Activated naive CD8-positive, alpha-beta T cell treated with anti-CD3 and anti-CD28 coated beads, Interleukin-2, amount 50 U/mL, for 24 hours (primary cell): ENCODE measurements around the gene STEAP1.
A peak's percentile ranks its signal among the peaks of the same experiment; 100 is the strongest.
"Not testable (repeated sequence)": the region's sequence is repeated elsewhere in the genome, so short reads cannot be mapped to it uniquely, and the experiment has no call there.

ENCODE experiments used
- ATAC-seq: fragments of 150-1000 bp; cut with Tn5 transposase; one replicate; pipeline ENCODE4 v1.10.0; 2021
- DNase-seq: peaks from one replicate; pipeline ENCODE4 v3.0.0; 2021
- H3K27ac Mint-ChIP-seq: one replicate; pipeline ENCODE4 v1.8.0; 2021; ENCODE audit warnings: mild to moderate bottlenecking, mixed read lengths
- H3K27me3 Mint-ChIP-seq: one replicate; pipeline ENCODE4 v1.8.0; 2021; ENCODE audit warnings: mixed read lengths
- H3K36me3 Mint-ChIP-seq: one replicate; pipeline ENCODE4 v1.8.0; 2021; ENCODE audit warnings: low read depth, mixed read lengths
- H3K4me1 Mint-ChIP-seq: one replicate; pipeline ENCODE4 v1.8.0; 2021; ENCODE audit warnings: mixed read lengths
- H3K4me3 Mint-ChIP-seq: one replicate; pipeline ENCODE4 v1.8.0; 2021; ENCODE audit warnings: mild to moderate bottlenecking, moderate library complexity, mixed read lengths
- H3K9me3 Mint-ChIP-seq: one replicate; pipeline ENCODE4 v1.8.0; 2021; ENCODE audit warnings: mixed read lengths

STEAP1 gene

DNA sequence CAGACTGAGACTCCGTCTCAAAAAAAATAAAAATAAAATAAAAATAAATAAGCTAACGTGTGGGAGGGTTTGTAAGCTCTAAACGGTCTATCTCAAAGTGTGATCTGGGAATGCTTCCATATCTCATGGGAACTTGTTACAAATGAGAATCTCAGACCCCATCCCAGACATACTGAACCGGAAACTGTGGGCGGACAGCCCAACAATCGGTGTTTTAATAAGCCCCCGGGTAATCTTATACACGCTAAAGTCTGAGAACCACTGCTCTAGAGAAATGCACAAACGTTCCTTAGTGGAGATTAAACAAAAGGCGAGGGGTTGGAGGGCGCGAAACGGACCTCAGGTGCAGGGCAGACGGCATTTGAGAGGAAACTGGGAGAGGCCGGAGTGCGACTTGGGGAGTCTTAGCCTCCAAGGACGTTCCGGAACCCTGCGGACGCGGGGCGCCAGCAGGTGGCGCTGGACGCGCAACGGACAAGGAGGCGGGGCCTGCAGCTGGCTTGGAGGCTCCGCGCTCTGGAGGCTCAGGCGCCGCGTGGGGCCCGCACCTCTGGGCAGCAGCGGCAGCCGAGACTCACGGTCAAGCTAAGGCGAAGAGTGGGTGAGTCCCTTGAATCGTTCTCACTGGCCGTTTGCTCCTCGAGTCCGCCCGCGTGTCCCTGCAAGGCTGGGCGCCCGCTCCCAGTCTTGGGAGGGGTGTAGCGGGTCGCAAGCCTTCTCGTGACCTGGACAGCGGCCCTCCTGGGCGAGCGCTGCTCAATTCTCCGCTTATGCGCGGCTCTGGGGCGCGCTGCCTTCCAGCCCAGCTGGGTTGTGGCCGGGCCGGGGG, at the start of gene STEAP1:
Gene STEAP1, plus strand, starts transcription at position 527 of the 829 bp plus-strand sequence. CDS start 5,320 bp downstream, outside the sequence.
- not testable (repeated sequence) for H3K9me3 Mint-ChIP-seq, H3K27ac Mint-ChIP-seq
- ATAC-seq: peak; percentile 98

DNA sequence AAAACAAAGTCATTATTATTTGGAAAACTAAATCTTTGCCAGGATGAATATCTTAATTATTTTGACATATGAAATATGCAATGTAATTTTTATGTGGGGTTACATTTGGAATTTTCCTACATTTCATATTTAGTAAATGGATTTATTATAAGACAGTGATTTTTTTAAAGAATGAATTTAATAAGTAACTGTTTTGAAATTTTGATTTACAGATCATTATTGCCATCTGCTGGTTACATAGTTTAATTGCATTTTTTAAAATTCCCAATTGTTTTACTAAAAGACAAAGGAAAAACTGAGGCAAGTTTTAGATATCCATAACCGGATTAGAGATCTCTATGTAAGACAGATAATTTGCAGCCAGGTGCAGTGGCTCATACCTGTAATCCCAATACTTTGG, 39.3 kb upstream of the STEAP1 start:
- not testable (repeated sequence) for H3K36me3 Mint-ChIP-seq, H3K27ac Mint-ChIP-seq, H3K9me3 Mint-ChIP-seq, DNase-seq, ATAC-seq, H3K4me3 Mint-ChIP-seq
- H3K4me1 Mint-ChIP-seq: peaks cover 11% of the 10 kb centered on the region
- H3K27me3 Mint-ChIP-seq: peaks cover 21% of the 10 kb centered on the region

More for the DNA sequence above, at the start of gene STEAP1:
- not testable (repeated sequence) for H3K36me3 Mint-ChIP-seq, H3K4me1 Mint-ChIP-seq
- DNase-seq: peak; percentile 92
- Mint-ChIP-seq H3K27me3 (peaks cover 20% of the 10 kb centered on the region), H3K4me3 (peak within 1 kb of the TSS; percentile 57)

DNA sequence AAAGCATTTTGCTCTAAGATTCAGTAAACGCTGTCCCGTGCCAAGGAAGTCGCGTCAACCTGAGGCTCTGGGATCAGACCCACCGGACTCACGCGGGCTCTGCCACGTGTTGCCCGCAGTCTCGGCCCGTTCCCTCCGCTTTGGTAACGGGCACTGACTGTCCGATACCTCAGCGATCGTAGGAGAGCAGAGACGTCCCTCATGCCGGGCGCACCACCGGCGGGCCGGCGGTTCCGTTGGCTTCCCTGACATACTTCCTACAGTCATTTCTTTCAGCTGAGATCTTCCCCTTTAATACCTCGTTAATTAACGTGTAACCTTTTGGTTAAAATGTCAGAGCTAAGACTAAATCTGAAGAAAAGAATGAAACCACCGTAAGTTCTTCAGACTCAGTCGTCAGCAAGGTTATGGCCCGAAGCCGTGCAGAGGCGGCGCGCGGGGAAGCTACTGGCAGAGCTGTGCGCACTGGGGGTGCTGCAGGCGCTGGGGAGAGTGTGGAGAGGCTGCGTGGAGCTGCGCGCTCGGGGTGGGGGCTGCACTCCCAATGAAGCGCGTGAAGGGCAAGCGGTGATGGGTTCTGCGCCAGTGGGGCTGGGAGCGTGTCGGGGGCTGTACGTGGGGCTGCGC, 35.6 kb upstream of the STEAP1 start:
- not testable (repeated sequence) for H3K27ac Mint-ChIP-seq, H3K9me3 Mint-ChIP-seq, H3K36me3 Mint-ChIP-seq
- peak overlapping the region; percentile 62 for H3K4me3 Mint-ChIP-seq
- ATAC-seq: peak; percentile 69
- H3K4me1 Mint-ChIP-seq: peaks cover 15% of the 10 kb centered on the region
- DNase-seq: peak; percentile 6
- peaks cover 27% of the 10 kb centered on the region for H3K27me3 Mint-ChIP-seq

DNA sequence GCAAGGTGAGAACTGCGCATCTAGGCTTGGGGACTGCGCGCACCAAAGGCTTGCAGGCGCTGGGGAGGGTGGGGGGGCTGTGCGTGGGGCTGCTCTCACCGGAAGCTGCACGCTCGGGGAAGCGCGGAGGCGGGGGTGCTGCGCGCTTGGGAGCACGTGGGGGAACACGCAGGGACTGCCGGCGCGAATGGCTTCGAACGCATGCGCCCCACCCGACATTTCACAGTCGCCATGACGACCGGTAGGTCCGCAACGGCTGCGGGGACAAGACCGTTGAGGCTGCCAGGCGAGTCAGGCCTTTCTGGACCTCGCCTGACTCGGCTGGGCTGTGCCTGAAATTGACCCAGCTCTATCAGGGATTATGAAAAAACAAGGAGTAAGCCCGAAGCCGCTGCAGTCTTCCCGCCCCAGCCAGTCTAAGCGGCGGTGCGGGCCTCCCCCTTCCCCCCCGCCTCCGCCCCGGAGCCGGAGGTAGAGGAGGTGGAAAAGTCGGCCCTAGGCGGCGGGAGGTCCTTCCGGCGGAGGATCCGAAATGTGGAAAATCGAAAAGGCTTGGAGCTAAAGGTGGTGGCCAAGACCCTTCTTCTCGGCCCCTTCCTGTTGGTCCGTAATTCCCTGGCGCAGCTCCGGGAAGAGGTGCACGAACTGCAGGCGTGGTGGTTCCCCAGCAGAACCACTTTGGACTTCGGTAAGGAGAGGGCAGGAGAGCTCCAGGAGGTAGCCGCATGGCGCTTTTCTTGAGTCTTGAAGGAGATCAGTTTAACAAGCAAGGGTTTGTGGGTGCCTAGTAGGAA, 34.9 kb upstream of the STEAP1 start:
- ATAC-seq (peak; percentile 43), DNase-seq (peak; percentile 35)

DNA sequence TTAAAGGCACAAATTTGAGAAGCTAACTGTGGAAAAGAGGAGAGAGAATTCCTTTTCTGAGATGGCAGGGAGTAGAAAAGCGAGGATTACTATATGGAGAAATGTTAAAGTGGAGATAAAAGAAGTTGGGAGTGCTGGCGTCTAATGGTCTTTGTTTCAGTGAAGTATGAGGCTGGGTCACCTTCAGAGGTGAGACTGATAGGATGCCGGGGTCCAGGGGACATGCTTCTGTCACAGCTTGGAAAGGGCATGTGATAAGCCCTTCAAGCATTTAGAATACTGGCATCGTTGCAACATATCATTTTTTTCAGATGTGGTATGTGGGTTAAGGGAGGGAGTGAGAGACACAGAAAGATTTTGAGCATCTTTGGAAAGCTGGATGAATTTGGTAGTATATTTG, 34.1 kb upstream of the STEAP1 start:
- Mint-ChIP-seq H3K4me3 (peak overlapping the region; percentile 78), H3K4me1 (peaks cover 15% of the 10 kb centered on the region), H3K27me3 (peaks cover 27% of the 10 kb centered on the region)
- not testable (repeated sequence) for H3K36me3 Mint-ChIP-seq, DNase-seq, H3K9me3 Mint-ChIP-seq, H3K27ac Mint-ChIP-seq, ATAC-seq

More for the DNA sequence above, 34.9 kb upstream of the STEAP1 start:
- H3K27me3 Mint-ChIP-seq: peaks cover 27% of the 10 kb centered on the region
- peaks cover 15% of the 10 kb centered on the region for H3K4me1 Mint-ChIP-seq
- no peaks in the 10 kb centered on the region for H3K9me3 Mint-ChIP-seq
- no peak overlapping the region for H3K27ac Mint-ChIP-seq
- peak overlapping the region; percentile 78 for H3K4me3 Mint-ChIP-seq
- no peaks in the 10 kb centered on the region for H3K36me3 Mint-ChIP-seq

DNA sequence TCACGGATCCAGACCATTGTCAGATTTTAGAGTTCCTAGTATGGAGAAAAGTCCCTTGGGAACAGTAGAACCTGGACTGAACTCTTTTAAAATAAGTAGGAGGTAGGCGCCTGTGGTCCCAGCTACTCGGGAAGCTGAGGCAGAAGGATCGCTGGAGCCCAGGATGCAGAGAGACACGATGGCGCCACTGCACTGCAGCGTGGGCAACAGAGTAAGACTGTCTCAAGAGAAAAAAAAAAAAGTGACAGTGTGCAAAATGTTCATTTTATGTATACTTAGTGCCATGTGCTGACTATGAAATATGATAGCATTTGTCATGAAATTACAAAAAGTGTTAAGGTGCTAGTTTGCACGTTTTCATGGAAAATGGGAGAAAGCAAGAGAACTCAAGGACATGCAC, 22.5 kb upstream of the STEAP1 start:
- peaks cover 17% of the 10 kb centered on the region for H3K27me3 Mint-ChIP-seq
- not testable (repeated sequence) for H3K36me3 Mint-ChIP-seq, H3K27ac Mint-ChIP-seq, H3K9me3 Mint-ChIP-seq, H3K4me3 Mint-ChIP-seq, DNase-seq, H3K4me1 Mint-ChIP-seq, ATAC-seq

DNA sequence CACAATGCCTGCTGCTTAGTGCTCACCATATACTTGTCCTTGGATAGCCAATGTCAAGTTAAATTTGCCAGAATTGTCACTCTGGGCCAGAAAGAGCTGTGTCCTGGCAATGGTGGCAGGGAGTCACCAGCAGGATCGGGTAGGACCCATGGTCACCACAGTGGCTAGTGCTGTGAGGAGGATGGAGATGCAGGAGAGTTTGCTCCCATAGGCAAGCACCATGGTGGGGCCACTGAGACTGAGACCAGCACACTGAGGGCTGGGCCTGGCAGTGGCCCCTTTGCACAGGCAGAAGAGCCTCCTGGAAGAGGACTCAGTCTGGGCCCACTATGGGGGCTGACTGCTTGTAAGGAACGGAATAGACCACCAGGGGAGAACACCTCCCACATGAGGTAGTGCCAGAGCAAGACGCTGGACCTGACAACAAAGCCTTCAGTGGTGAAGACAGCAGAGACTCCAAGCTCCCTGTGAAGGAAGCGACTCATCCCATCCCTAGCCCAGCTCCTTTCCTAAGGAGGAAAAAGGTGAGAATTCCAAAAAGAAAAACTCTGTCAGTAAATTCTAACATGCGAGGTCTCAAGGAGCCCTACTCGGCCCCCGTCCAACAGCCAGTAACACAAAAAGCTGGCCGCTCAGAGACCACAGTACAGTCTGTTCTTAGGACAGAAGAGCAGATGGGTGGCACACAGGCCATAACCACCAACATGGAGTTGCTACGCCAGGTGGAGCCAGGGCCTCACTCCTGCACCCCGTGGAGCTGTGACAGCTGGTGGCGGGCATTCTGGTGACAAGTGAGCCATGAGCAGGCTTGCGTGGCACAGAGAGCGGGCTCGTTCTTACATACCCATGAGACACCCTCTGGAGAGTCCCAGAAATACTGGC, 6.9 kb upstream of the STEAP1 start:
- not testable (repeated sequence) for H3K4me1 Mint-ChIP-seq, H3K4me3 Mint-ChIP-seq, H3K9me3 Mint-ChIP-seq, H3K27me3 Mint-ChIP-seq, DNase-seq, H3K27ac Mint-ChIP-seq, H3K36me3 Mint-ChIP-seq
- ATAC-seq: peak; percentile 28

DNA sequence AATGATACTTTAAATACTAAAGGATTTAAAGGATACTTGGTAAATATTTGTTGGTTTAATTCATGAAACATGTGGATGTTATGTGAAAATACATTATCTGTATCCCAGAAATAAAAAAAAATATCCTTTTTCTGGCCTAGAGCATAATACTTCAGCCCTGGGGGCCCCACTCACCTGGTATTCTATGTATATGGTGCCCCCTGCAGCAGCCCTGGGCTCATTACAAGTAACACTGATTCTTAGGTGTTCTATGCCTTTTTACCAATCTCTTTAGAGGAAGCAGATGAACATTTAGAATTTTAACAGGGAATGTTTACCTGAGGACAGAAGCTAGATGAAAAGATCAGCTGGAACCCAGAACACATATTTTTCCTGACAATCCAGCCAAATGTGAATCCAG, 4.8 kb upstream of the STEAP1 start:
- not testable (repeated sequence) for H3K9me3 Mint-ChIP-seq, H3K36me3 Mint-ChIP-seq, H3K27me3 Mint-ChIP-seq, H3K27ac Mint-ChIP-seq, H3K4me3 Mint-ChIP-seq, ATAC-seq, H3K4me1 Mint-ChIP-seq
- peak; percentile 23 for DNase-seq

DNA sequence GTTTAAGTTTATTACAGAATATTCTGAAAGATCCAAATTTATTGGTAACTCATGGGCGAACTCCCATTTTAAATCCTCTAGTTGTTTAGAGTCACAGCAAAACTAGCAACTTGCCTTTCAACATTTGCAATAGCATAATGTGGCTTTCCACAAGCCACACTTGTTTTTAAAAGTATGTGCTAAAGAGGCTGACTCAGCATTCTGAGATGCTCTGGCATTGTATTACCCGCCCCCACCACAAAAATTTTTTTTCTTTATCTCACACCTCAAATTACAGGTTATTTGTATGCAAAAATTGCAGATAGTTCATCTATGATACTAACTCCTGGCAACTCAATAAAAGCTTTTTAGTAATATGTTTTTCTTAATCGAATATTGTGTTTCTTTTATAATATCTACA, 2.4 kb upstream of the STEAP1 start:
- not testable (repeated sequence) for H3K4me3 Mint-ChIP-seq, H3K4me1 Mint-ChIP-seq, H3K36me3 Mint-ChIP-seq, DNase-seq, H3K9me3 Mint-ChIP-seq, ATAC-seq, H3K27ac Mint-ChIP-seq
- H3K27me3 Mint-ChIP-seq: peaks cover 19% of the 10 kb centered on the region

DNA sequence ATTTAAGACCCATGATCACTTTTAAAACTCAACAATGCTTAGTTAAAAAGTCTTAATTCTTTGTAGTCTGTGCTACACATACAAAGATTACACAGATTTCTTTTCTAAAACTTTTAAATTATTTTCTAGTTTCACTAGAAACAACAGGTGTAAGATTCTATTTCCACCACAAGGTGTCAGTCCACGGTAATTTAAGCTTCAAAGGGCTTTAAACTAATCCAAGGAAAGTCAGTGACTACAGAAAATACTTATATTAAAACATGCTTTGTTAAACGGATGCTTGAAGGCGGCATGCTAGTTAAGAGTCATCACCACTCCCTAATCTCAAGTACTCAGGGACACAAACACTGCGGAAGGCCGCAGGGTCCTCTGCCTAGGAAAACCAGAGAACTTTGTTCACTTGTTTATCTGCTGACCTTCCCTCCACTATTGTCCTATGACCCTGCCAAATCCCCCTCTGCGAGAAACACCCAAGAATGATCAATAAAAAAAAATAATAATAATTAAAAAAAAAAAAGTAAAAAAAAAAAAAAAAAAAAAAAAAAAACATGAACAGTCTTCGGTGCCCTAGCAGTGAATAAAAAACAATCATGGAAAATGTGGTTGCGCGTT, 1.5 kb upstream of the STEAP1 start:
- not testable (repeated sequence) for H3K4me3 Mint-ChIP-seq, H3K9me3 Mint-ChIP-seq, H3K36me3 Mint-ChIP-seq, H3K4me1 Mint-ChIP-seq, DNase-seq, ATAC-seq, H3K27ac Mint-ChIP-seq
- H3K27me3 Mint-ChIP-seq: peaks cover 19% of the 10 kb centered on the region

DNA sequence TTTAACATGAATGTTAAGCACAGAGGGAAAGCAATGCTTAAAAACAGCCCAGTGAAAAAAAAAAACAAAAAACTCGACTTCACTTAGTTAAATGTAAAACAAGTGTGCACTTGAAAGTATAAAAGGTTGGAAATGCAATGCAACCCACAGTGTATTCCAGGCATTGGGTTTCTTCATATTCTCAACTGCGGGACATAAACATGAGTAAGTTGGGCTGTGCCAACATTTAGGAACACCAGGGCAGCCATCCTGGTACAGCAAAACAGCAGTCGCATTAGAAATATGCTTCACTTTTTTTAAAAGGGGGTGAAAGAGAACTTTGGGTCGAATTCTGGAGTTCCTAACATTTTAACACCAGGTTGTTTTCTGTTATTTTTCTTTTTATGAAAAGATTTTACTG, 937 bp downstream of the STEAP1 start:
- ATAC-seq (no peak), DNase-seq (no peak)
- H3K27me3 Mint-ChIP-seq: peaks cover 22% of the 10 kb centered on the region
- H3K9me3 Mint-ChIP-seq: no peaks in the 10 kb centered on the region
- peaks cover 7% of the 10 kb centered on the region for H3K4me1 Mint-ChIP-seq
- H3K27ac Mint-ChIP-seq: no peak overlapping the region
- no peaks in the 10 kb centered on the region for H3K36me3 Mint-ChIP-seq
- H3K4me3 Mint-ChIP-seq: no peak overlapping the region

DNA sequence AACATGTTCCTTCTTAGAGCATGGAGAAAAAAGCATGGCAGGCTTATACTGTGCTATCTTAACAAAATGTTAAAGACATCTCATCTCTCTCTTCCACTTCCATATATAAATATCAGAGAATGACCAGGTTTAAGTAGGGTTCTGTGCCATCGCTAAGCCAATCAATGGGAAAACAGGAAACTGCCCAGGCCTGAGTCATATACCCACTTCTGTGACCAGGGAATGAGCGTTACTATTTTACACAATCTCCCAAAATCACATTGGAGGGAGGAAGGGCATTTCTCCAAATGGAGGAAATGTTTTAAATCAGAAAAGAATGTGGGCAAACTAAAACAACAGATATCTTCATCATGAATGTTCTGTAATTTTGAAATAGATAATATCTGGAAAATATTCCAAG, 3.1 kb downstream of the STEAP1 start:
- peaks cover 22% of the 10 kb centered on the region for H3K27me3 Mint-ChIP-seq
- not testable (repeated sequence) for H3K4me3 Mint-ChIP-seq, H3K4me1 Mint-ChIP-seq, ATAC-seq, H3K36me3 Mint-ChIP-seq, H3K9me3 Mint-ChIP-seq, DNase-seq, H3K27ac Mint-ChIP-seq

DNA sequence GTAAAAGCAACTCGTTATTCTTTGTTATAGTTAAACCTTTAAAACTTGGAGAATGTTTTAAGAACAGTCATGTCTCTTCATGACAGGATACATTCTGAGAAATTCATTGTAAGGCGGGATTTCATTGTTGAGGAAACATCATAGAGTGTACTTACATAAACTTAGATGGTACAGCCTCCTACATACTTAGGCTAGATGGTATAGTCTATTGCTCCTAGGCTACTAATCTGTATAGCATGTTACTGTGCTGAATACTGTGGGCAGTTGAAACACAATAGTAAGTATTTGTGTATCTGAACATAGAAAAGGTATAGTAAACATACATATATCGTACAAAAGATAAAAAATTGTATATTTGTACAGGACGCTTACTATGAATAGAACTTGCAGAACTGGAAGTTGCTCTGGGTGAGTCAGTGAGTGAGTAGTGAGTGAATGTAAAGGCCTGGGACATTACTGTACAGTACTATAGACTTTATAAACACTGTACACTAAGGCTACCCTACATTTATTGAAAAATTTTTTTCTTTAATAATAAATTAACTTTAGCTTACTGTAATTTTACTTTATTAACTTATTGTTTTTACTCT, 3.6 kb downstream of the STEAP1 start:
- not testable (repeated sequence) for H3K4me1 Mint-ChIP-seq, H3K4me3 Mint-ChIP-seq, DNase-seq, H3K27ac Mint-ChIP-seq, ATAC-seq, H3K9me3 Mint-ChIP-seq, H3K36me3 Mint-ChIP-seq
- H3K27me3 Mint-ChIP-seq: peaks cover 22% of the 10 kb centered on the region
